NT2/D1 (cell line): ENCODE results near the gene B3GALT6.

ENCODE experiments used
- DNase-seq: peaks from one replicate; pipeline ENCODE4 v3.0.0-alpha.2; 2011; ENCODE audit warnings: low read depth, low spot score
- H3K27me3 ChIP-seq: 2 replicates; pipeline ENCODE4 v1.6.0; 2011; ENCODE audit warnings: mild to moderate bottlenecking; ENCODE audit not compliant: insufficient read length, insufficient read depth
- H3K36me3 ChIP-seq: 2 replicates; pipeline ENCODE4 v1.6.1; 2011; ENCODE audit warnings: mild to moderate bottlenecking, low read length, mixed read lengths; ENCODE audit not compliant: insufficient read depth, insufficient read length
- H3K4me1 ChIP-seq: 2 replicates; pipeline ENCODE4 v1.5.1; 2011; ENCODE audit not compliant: insufficient read depth, insufficient read length
- H3K4me3 ChIP-seq: 2 replicates; pipeline ENCODE4 v1.5.1; 2011; ENCODE audit warnings: low read depth; ENCODE audit not compliant: insufficient read length
- H3K9ac ChIP-seq: 2 replicates; pipeline ENCODE4 v1.6.0; 2011; ENCODE audit warnings: low read depth; ENCODE audit not compliant: insufficient read length
- H3K9me3 ChIP-seq: 2 replicates; pipeline ENCODE4 v1.5.1; 2011; ENCODE audit warnings: mild to moderate bottlenecking, low read length; ENCODE audit not compliant: insufficient read depth
- SUZ12 ChIP-seq: IDR thresholded peaks from 2 replicates; pipeline ENCODE4 v1.6.1; 2011; ENCODE audit not compliant: insufficient read length, insufficient read depth; ENCODE audit errors: extremely low read depth
- YY1 ChIP-seq: IDR thresholded peaks from 2 replicates; pipeline ENCODE4 v1.6.1; 2011; ENCODE audit not compliant: insufficient read length, insufficient read depth
- ZNF274 ChIP-seq: IDR thresholded peaks from 2 replicates; pipeline ENCODE4 v1.6.1; 2011; ENCODE audit warnings: mild to moderate bottlenecking, low read depth, low read length

Gene B3GALT6

DNA sequence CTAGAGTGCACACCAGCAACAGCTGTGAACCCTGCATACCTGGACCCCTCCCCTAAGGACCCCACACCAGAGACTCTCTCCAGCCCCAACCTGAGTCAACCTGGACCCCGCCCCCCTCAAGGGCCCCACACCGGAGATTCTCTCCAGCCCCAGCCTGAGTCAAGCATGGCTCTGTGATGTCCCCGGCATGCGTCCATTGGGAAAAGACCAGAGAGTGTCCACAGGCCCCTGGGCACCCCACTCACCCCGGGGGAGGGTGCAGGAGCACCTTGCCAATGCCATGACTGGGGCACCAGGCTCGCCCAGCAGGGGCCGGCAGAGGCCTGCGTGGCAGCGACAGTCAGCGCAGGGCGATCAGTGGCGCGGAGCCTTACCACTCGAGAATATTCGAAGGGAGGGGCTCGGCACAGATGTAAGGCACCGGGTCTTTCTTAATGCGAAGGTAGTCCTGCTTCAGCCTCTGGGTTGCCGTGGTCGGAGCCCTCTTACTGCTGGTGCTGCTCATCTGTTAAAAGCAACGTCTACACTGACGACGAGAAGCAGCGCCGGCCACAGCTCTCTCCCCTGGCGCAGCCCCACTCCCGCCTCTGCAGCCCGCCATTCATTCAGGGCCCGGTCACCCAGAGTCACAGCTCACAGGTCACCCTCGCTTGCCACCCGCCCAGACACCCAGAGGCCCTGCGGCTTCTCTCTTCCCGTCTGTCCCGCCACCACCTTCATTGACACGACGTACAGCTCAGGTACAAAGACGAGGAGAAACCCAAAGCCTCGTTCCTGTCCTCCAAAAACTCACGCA, 35.6 kb downstream of the B3GALT6 start:
- Histone ChIP-seq H3K9ac (no peak overlapping the region), H3K4me3 (no peak overlapping the region), H3K27me3 (no peaks in the 10 kb centered on the region), H3K9me3 (no peaks in the 10 kb centered on the region), H3K36me3 (peaks cover 86% of the 10 kb centered on the region), H3K4me1 (peaks cover 5% of the 10 kb centered on the region)
- TF ChIP-seq SUZ12, result no peak
- no peak for TF ChIP-seq ZNF274
- no peak for TF ChIP-seq YY1
- DNase-seq, result no peak

- Histone ChIP-seq H3K27me3 (no peaks in the 10 kb centered on the region), H3K9me3 (no peaks in the 10 kb centered on the region), H3K4me1 (peaks cover 7% of the 10 kb centered on the region), H3K4me3 (no peak overlapping the region), H3K36me3 (peaks cover 83% of the 10 kb centered on the region), H3K9ac (no peak overlapping the region)
- no peak for DNase-seq
- TF ChIP-seq ZNF274 (no peak), SUZ12 (no peak), YY1 (no peak)
These were observed 36.2 kb downstream of the B3GALT6 start for GRCh38 chr1:1268284-1268682.

GRCh38 chr1:1270813-1271212, 38.8 kb downstream of the B3GALT6 start:
- Histone ChIP-seq H3K9ac (no peak overlapping the region), H3K27me3 (no peaks in the 10 kb centered on the region)

GRCh38 chr1:1272341-1273208, 40.5 kb downstream of the B3GALT6 start:
- Histone ChIP-seq H3K4me3 (peak overlapping the region; percentile 84), H3K9me3 (no peaks in the 10 kb centered on the region; the same call in 1 of the 2 replicates), H3K27me3 (no peaks in the 10 kb centered on the region), H3K4me1 (peaks cover 7% of the 10 kb centered on the region), H3K9ac (peak overlapping the region; percentile 95), H3K36me3 (peaks cover 48% of the 10 kb centered on the region)
- TF ChIP-seq YY1, result no peak
- no peak for TF ChIP-seq ZNF274
- DNase-seq, result no peak

More at GRCh38 chr1:1270813-1271212, 38.8 kb downstream of the B3GALT6 start:
- DNase-seq, result no peak
- Histone ChIP-seq H3K4me3 (no peak overlapping the region), H3K9me3 (no peaks in the 10 kb centered on the region), H3K36me3 (peaks cover 58% of the 10 kb centered on the region), H3K4me1 (peaks cover 7% of the 10 kb centered on the region)
- TF ChIP-seq SUZ12 (no peak), YY1 (no peak), ZNF274 (no peak)

- Histone ChIP-seq H3K9ac (peak overlapping the region; percentile 95), H3K4me1 (peaks cover 7% of the 10 kb centered on the region), H3K27me3 (no peaks in the 10 kb centered on the region), H3K9me3 (no peaks in the 10 kb centered on the region; the same call in 1 of the 2 replicates), H3K4me3 (peak overlapping the region; percentile 84), H3K36me3 (peaks cover 42% of the 10 kb centered on the region)
- no peak for DNase-seq
- no peak for TF ChIP-seq SUZ12
- TF ChIP-seq YY1, result no peak
- TF ChIP-seq ZNF274, result no peak
These were observed 41.1 kb downstream of the B3GALT6 start for GRCh38 chr1:1273209-1273511.

DNA sequence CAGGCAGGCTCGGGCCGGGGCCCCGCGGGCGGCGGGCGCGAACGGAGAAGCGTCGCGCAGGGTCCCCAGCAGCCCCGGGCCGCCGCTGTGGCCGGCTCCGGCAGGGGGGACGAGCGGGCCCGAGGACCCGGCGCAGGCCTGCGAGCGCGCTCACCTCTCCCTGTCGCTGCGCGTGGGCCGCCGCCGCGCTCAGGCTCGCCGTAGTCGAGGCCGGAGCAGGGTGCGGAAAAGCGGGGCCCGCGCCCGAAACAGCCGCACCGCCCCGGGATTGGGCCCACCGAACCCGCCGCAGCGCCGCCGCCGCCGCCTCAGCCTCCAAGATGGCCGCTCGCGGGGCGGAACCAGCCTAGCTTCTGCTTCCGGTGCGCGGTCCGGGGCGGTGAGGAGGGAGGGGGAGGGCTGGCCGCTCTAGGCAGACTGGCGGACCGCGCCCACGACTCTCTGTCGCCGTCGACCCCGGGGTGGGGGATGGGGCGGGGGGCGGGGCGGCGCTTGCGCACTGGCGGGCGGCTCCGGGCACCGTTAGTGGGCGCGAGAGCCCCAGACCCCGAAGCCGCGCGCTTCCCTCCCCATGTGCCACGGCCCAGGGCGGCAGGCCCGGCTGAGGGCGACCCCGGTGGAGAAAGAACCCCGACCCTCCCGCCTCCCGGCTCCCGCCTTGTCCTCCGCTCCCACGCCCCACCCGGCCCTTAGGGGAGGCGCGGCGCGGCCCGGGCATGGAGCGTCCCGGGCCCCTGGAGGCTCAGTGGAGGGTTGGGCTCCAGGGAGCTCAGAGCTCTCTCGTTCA, 41.7 kb downstream of the B3GALT6 start, which contains the start of gene UBE2J2:
UBE2J2 (minus strand) TSS at position 343 of the 787 bp plus-strand sequence. CDS start 5,862 bp downstream, outside the sequence.
- peak within 1 kb of the TSS; percentile 84 for H3K4me3 ChIP-seq
- TF ChIP-seq ZNF274 (no peak), YY1 (peak; percentile 78)
- DNase-seq, result peak; percentile 76
- no peaks in the 10 kb centered on the region for H3K27me3 ChIP-seq
- peaks cover 37% of the 10 kb centered on the region for H3K36me3 ChIP-seq
- H3K9me3 ChIP-seq, result no peaks in the 10 kb centered on the region; the same call in 1 of the 2 replicates
- peaks cover 7% of the 10 kb centered on the region for H3K4me1 ChIP-seq
- peak within 1 kb of the TSS; percentile 95 for H3K9ac ChIP-seq

GRCh38 chr1:1274299-1274930, 42.4 kb downstream of the B3GALT6 start:
- no peak for DNase-seq
- H3K4me1 ChIP-seq, result peaks cover 7% of the 10 kb centered on the region
- peaks cover 31% of the 10 kb centered on the region for H3K36me3 ChIP-seq
- H3K27me3 ChIP-seq, result no peaks in the 10 kb centered on the region
- H3K9me3 ChIP-seq, result no peaks in the 10 kb centered on the region; the same call in 1 of the 2 replicates
- peak overlapping the region; percentile 47 for H3K4me3 ChIP-seq
- peak overlapping the region; percentile 87 for H3K9ac ChIP-seq
- no peak for TF ChIP-seq YY1
- TF ChIP-seq SUZ12, result no peak
- TF ChIP-seq ZNF274, result no peak
